GM19238 (cell line): ENCODE results near the gene PPP1R2C.

ENCODE experiments used
- DNase-seq: peaks from one replicate; pipeline ENCODE4 v3.0.0; 2011; ENCODE audit warnings: low spot score; ENCODE audit not compliant: insufficient read length

PPP1R2C gene

DNA sequence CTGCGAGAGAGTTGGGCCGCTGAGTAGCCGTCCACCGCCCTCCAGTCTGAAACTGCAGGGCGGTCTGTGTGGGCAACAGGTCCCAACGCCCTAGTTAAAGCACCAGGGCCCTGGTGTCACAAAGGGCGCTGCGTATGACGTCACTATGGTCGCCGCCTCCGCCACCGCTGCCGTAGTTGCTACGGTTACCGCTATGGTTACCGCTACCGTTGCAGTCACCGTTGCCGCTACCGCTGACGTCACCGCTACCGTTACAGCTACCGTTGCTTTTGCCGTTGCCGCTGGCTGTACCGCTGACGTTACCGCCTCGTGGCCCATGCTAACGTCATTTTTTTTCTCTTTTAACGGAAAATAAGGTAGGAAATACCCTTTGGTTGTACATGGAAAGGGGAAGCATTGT lies at the start of gene PPP1R2C:
TSS of gene PPP1R2C (minus strand) at position 68 of the 400 bp plus-strand sequence. CDS start 84 bp downstream, outside the sequence.
- no peak for DNase-seq

DNA sequence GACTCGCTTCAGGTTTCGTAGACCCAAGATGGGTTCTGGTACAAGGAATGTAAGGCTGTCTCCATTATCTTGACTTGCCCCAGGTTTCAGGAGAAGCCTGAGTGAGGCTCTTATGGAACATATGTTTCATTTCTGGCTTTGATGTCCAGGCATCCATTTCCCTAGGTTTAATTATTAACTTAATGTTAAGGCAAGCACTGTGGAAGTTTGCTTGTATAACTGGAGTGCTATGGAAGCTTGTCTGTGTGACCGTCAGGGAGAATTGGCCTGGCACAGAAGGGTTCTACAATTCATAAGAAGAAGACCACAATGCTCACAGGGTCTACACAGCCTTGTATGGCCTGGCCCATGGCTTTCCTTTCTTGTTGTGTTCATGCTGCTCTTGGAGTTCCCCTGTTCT lies 47.2 kb upstream of the PPP1R2C start:
- no peak for DNase-seq

DNA sequence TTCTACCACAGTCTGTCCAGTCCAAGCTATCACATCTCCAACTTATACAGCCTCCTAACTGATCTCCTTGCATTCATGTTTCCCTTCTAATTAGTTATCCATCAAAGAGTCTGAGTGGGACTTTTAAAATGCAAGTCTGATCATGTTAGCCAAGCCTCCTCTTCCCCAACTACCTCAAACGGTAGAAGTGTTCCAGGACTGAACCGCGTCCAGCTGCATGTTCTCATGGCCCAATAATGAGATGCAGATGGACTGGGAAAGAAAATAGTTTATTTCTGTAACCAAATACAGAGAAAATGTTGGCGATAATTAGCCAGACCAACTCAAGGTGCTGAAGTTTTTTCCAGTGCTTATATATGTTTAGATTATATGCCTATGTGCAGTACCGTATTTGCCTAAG lies 46.6 kb upstream of the PPP1R2C start:
- DNase-seq, result no peak

DNA sequence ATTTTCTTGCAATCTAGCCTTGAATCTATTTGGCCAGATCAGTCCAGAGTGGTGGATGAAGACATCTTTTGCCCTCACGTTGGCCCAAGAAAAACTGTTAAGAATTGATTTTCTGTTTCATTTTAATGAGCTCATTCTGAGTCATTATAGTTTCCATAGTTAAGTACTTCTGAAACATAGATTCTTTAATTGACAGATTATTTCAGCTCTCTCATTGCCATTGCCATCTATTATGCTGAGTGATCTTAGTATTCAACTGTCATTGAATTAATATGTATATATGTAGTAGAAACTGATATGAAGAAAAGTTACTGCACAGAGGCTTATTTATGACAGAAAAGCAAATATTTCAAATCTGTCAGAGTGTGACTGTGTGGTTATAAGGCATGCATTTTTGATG lies 45.5 kb upstream of the PPP1R2C start:
- DNase-seq, result no peak

DNA sequence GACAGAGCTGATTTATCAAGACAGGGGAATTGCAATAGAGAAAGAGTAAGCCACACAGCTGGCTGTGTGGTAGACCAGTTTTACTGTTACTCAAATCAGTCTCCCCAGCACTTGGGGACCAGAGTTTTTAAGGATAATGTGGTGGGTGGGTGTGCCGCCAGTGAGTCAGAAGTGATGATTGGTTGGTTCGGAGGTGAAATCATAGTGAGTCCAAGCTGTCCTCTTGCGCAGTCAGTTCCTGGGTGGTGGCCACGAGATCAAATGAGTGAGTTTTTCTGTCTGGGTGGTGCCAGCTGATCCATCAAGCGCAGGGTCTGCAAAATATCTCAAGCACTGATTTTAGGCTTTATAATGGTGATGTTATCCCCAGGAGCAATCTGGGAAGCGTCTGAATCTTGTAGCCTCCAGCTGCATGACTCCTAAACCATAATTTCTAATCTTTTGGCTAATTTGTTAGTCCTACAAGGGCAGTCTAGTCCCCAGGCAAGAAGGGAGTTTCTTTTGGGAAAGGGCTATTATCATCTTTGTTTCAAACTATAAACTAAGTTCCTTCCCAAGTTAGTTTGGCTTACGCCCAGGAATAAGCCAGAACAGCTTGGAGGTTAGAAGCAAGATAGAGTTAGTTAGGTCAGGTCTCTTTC lies 44.0 kb upstream of the PPP1R2C start:
- DNase-seq, result no peak

DNA sequence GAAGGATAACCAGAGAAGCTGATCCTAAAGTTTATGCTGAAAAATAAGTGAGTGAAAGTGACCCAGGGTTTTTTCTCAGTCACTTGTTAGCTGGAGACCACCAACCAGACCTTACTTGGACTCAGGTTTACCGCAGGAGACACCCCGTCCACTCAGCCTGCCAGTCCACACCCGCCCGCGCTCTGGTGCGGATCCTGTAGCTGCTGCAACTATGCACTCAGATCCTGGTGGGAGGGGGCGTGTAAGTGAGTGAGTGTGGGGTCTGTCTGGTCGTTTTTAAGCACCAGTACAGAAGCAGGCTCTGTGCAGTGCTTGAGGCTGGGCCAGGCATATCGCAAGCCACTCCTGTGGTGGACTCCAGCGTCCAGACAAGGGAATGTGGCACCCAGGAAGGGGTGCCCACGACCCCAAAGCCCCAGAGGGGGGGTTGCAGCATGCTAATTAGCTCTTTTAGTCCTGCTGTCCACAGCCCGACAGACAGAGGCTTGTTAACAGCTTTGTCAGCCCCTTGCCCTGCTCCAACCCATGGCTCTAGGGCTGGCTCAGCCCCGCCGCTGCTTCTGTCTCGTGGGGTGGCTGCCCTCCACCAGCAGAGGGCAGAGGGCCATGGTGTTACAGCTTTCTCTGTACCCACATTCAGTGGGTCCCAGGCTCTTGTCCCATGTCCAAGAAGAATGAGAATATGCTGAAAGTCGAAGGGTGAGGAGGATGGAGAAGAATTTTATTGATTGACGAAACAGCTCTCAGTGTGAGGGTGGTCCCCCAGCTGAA lies 40.4 kb upstream of the PPP1R2C start:
- no peak for DNase-seq

DNA sequence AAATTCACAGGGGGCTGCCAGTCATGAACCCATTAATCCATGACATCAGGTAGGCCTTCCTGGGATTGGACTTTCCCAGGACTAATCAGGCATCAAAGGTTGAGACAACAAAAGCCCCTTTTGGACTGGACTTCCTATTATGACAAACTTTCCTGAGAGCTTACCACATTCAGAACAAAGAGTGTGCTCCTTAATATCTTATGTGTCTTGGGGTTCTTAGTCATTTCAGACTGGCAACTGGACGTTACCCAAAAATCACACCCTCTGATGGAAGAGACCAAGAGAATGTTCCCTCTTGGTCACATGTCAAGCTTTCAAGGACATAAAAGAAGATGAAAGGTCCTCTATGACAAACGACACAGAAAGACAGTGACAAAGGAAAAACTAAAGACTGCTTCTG lies 31.6 kb upstream of the PPP1R2C start:
- DNase-seq, result no peak

DNA sequence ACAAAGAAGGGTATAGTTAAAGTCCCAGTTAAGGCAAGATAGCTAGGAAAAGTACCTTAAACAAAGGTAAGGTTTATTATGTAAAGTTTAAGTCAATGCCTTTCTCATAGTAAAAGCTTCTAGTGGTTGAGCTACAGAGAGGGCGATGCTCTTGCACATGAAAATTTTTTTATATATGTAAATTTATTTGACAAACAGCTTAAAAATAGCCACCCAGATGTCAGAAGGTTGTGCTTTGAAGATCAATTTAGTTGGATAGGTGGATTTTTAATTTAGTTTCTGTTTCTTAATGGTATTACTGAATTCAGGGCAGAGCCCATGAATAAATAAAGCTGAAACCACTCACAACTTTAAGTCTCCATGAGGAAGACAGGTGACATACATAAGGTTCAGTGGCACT lies 29.4 kb upstream of the PPP1R2C start:
- no peak for DNase-seq

DNA sequence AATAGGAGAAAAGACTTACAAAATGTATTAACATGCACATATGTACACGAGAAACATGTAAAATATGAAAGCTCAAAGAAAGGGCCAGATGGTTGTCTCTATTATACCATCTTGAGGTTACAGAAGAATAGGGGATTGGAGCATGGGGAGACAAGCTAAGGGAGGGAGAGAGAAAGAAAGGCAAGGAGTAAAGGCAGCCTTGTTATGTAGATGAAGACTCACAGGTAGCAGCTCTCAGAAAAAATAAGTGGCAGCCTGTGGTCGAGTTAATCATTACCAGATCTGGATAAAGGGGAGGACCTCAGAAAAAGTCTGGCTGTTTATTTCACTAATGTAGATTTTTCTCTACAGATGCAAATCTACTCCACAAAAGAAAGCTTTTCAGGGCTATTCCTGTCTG lies 26.6 kb upstream of the PPP1R2C start:
- no peak for DNase-seq

DNA sequence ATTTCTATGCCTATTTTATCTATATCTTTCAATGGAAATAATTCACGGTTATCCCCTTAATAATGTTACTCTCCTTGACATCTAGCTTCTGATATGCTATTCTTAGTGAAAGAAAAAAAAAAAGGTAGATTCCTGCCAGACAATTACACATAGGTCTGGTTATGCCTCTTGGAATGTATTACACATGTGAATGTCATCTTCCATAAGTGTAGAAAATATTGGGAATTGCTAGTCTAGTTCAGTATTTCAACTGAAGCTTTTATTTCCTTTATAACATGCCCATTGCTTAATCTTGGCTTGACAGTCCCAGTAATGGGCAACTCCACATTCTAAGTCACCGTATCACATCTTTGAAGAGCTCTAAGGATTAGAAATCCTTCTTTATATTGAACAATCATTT lies 25.4 kb upstream of the PPP1R2C start:
- DNase-seq, result no peak

DNA sequence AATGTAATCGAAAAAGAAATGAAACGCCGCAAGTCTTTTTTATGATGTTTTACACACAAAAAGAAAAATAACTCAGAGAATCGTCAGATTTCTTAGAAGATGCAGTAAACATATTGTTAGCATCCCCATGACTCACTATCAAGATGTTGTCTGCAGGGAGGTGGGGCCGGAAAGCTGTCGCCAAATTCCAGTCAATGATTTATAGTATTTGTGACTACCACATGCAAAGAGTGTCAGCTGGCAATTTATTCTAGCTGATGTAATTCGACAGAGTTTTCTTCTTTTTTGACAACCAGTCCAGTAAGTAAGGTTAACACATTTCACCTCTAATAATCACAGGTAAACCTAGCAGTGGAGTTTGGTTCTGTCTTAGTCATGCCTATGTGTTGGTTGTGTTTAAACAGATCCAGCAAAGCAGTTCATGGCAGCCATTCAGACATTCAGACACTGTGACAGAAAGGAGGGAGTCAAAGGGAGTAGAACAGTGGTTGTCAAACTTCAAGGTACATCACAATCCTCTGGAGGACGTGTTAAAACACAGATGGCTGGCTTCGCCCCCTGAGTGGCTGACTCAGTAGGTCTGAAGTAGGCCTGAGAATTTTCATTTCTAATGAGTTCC lies 19.8 kb upstream of the PPP1R2C start:
- DNase-seq, result no peak

DNA sequence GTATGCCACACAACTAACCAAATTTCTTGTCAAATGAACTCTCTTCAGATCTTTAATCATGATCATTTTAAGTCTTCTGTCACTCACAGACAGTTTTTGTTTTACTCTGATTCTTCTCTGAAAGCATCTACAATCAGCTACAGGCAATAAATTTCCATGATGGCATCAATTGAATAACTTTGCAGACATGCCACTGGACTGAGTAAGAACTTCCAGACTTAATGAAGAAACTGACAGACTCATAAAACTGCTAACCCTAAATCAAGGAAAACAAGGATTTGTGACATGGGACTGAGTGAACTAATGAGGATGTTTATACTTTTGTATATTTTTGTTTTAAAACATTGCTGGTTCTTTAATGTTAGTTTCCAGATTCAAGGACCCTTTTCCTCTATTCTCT lies 5.5 kb upstream of the PPP1R2C start:
- no peak for DNase-seq

DNA sequence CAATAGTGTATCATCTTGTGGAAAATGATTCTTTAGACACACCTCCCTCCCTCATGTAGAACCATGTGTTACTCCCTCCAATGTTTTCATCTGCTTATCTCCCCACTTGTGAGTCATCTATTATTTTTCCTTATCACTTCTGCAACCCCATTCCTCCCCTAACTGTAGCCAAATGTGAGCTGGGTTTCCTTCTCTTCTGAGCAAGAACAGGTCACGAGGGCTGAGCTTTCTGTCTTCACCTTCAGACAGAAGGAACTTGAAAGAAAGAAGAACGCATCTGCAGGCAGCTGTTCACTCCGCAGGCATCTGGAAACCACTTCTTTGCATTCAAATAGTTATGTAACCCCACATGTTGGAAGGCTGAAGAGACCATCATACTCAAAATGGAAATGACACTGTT lies 1.8 kb downstream of the PPP1R2C start:
- DNase-seq, result no peak

DNA sequence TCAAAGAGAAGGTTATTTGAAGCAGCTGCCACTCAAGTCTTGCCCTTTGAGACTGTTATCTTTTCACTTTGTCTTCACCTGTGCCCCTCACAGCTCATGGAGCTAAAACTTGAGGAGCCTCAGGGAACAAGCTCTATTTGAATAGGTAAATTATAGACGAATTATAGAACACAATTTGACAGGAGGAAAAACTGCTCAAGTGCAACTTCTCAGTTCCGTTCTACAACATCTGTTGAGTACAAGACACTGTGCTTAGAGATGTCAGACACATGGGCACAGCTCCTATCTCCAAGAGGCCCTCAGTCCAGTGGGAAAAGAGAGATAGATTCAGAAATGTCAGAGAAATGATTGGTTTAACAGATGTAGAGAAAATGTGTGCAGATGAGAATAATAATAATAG lies 5.1 kb downstream of the PPP1R2C start:
- no peak for DNase-seq

DNA sequence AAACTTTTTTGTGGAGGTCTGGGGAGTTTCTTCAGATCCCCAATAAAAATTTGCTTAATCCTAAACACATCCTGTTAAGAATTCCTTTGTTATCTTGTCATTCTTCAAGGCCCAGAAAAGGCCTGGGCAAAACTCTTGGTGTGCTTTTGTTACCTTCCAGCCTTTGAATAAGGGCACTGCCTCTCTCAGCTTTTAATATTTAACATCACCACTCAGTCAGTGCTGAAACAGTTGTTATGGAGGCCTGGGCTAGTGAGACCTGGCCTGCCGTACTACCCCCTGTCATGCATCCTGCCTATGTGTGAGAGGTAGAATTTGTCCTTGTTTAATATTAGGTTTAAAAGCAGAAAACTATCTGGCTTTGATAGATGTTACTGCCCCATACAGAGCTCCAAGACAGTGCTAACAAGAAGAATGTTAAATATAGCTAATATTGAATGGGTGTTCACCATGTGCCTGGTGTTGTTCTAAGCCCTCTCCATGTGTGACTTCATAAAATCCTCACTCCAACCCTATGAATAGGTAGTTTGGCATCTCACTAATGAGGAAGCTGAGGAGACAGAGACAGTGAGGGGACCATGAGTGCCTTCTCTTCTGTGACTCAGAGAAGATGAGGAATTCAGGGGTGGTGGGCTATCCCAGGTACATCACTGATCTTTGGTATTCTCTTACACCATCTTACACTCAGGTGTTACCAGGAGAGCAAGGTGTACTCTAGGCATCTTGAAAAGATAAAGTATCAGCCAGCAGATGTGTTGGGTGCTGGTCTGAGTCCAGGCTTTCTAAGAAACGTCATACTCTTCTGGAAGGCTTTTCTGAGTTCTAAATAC lies 6.2 kb downstream of the PPP1R2C start:
- DNase-seq, result no peak

DNA sequence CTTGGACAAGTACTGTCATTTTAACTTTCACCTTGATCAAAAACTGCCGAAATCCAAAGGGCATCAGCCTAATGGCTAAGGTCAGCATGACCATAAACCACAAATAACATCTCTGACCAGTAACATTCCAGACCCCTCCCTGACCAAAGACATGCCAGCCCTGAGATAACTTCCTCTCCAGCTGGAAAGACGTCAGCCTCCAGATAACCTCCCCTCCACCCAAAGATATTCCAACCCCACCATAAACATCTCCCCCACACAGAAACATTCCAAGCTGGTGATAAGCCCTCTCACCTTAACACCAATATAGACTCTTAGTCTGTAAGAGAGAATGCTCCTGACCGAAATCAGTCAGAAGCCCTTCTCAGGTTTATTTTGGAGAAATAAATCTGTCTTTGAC lies 7.4 kb downstream of the PPP1R2C start:
- DNase-seq, result no peak

DNA sequence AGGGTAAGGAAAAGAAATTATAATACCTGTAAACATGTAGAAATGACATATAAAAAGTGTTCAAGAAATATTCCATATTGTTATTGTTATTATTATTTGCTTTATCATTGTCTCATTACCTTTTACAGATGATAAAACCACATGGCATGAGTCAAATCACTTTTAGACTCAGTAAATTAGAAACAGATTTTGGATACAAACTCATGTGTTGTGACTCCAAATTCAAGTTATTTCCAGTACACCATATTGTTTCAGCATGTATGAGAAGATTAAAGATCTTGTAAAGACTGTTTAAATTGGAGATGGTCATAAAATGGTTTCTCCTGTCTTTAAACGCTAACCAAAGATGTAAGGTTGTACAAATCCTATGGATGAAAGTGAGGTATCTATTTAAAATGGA lies 18.1 kb downstream of the PPP1R2C start:
- DNase-seq, result no peak

DNA sequence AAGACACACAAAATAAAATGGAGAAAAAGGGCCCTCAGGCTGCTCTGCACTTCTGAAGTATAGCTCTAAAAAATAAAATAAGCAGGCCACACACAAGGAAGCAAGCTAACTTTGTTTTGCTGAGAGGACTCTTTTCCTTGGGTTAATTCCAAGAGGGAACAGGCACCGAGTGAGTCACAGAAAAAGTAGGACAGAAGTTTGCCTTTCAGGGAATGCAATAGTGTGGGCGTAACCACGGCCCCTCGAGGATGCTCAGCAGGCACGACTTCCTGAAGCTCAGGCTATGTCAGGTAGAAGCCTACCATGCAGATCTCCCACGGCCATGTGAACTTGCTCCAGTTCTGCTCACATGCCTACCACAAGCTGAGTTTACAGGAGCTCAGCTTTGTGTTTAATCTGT lies 22.1 kb downstream of the PPP1R2C start:
- DNase-seq, result no peak

DNA sequence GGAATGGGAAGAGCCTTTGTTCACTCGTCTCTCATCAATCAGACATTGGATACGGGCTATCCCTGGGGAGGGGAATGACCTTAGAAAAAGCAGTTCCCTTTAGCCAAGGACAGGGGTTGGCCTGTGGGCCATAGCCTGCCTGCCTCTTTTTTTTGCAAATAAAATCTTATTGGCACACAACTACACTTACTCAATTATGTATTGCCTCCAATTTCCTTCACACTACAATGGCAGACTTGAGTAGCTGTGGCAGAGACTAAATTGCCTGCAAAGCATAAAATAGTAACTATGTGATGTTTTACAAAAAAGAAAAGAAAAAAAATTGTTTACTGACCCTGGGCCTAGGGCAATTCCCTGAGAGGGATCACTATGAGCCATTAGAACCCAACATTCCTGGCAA lies 23.4 kb downstream of the PPP1R2C start:
- no peak for DNase-seq

DNA sequence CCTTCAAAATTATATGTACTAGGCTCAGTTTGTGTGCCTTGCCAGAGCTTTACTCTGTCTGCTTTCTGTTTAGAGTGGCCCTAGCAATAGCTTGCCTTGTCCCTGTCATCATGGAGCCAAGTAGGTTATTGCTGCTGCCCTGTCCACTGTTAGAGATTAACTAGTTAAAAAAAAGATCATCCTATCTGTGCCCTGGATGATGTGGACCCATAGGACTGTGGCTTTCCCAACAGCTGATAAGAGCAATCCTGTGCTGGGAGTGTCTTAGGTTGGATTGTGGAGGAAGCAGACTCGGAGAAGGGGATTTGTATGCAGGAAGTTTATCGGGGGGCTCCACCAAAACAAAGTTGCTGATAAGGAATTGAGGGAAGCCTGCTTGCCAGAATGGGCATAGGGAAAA lies 23.8 kb downstream of the PPP1R2C start:
- no peak for DNase-seq

DNA sequence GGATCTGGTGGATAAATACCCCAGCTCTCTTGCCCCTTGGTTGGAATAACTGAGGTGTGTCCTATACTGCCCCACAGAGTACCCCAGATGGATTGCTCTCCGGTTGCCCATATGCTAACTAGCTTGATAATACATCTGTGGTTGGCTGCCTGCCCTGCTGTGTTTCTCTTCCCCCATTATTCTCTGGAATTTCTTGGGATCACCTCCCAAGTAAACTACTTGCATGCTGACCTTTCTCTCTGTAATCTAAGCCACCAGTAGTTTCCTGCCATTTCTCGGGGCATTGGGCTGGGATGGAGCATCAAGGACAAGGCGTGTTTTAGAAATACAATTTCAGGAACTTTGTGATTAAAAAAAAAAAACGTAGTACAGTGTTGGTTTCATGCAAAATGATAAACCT lies 25.2 kb downstream of the PPP1R2C start:
- no peak for DNase-seq

DNA sequence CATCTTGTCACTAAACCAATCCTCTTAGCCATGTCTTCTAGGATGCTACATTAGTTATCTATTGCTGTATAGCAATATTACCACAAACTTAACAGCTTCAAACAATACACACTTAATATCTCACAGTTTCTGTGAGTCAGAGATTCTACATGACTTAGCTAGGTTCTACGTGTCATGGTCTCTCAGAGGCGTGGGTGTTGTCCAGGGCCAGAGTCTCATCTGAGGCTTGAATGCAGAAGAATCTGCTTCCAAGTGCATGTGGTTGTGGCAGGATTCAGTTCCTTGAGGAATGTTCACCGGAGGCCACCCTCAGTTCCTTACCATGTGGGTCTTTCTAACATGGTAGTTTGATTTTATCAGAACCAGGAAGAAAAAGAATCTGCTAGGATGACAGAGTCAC lies 26.4 kb downstream of the PPP1R2C start:
- DNase-seq, result no peak
